GM12865 (cell line): ENCODE measurements around the gene EIPR1.
A peak's percentile ranks its signal among the peaks of the same experiment; 100 is the strongest.

Experiments
- DNase-seq: peaks from one replicate; pipeline ENCODE4 v3.0.0; 2010; ENCODE audit warnings: low read depth
- H3K4me3 ChIP-seq: 2 replicates; pipeline ENCODE4 v1.5.1; 2011; ENCODE audit warnings: mild to moderate bottlenecking, low read depth, low read length, control low read depth
- CTCF ChIP-seq: IDR thresholded peaks from 2 replicates; pipeline ENCODE4 v1.5.1; 2011; ENCODE audit warnings: low read length, control low read depth, low read depth, inconsistent platforms; ENCODE audit not compliant: insufficient read depth; ENCODE audit errors: missing control alignments

Gene EIPR1

GRCh38 chr2:3257166-3257565, 120.5 kb downstream of the EIPR1 start:
- no peak overlapping the region for H3K4me3 ChIP-seq
- no peak for TF ChIP-seq CTCF
- DNase-seq, result no peak

- no peak for TF ChIP-seq CTCF
- no peak for DNase-seq
Measured at GRCh38 chr2:3256605-3257004, 121.0 kb downstream of the EIPR1 start.

GRCh38 chr2:3256157-3256556, 121.5 kb downstream of the EIPR1 start:
- DNase-seq, result no peak
- H3K4me3 ChIP-seq, result no peak overlapping the region
- TF ChIP-seq CTCF, result no peak

More at GRCh38 chr2:3256605-3257004, 121.0 kb downstream of the EIPR1 start:
- H3K4me3 ChIP-seq, result no peak overlapping the region

- peak; percentile 35 for DNase-seq
- no peak overlapping the region for H3K4me3 ChIP-seq
- TF ChIP-seq CTCF, result no peak
Measured at GRCh38 chr2:3254442-3254941, 123.1 kb downstream of the EIPR1 start.

GRCh38 chr2:3253913-3254441, 123.6 kb downstream of the EIPR1 start:
- no peak for TF ChIP-seq CTCF
- no peak overlapping the region for H3K4me3 ChIP-seq
- DNase-seq, result no peak

- no peak for DNase-seq
- TF ChIP-seq CTCF, result no peak
- no peak overlapping the region for H3K4me3 ChIP-seq
Measured at GRCh38 chr2:3251946-3252345, 125.7 kb downstream of the EIPR1 start.

- H3K4me3 ChIP-seq, result no peak overlapping the region
- DNase-seq, result no peak
- no peak for TF ChIP-seq CTCF
Measured at GRCh38 chr2:3249476-3249962, 128.1 kb downstream of the EIPR1 start.
